H7 (cell line): ENCODE data around the gene SORCS1. TPM values are rescaled to one million over a fixed set of nuclear protein-coding genes. Genes with fewer than 3 reads are reported as not detected.
A peak's percentile ranks its signal among the peaks of the same experiment; 100 is the strongest.

Experiments
- DNase-seq: peaks from one replicate; pipeline ENCODE4 v3.0.0; 2012
- H3K27me3 ChIP-seq: 2 replicates; pipeline ENCODE4 v1.6.0; 2011; ENCODE audit warnings: mild to moderate bottlenecking, low read length; ENCODE audit not compliant: control insufficient read depth, insufficient read depth
- H3K36me3 ChIP-seq: replicated peaks from 2 replicates; pipeline ENCODE4 v1.5.1; 2011; ENCODE audit warnings: low read length; ENCODE audit not compliant: control insufficient read depth, insufficient read depth
- H3K4me3 ChIP-seq: 2 replicates; pipeline ENCODE4 v1.5.1; 2011; ENCODE audit warnings: low read depth, mild to moderate bottlenecking, control low read depth, low read length, moderate library complexity; ENCODE audit not compliant: insufficient read depth
- total RNA-seq: library from RNA; depleted of rRNA; stranded (reverse); fragments of >200 nt; shearing (Covaris generic); gene quantifications from 2 replicates; pipeline ENCODE4 v1.2.3, GENCODE V29; 2014

SORCS1 gene
- total RNA-seq, 1 experiment from 2014 or later, result 1.3 TPM

GRCh38 chr10:106566873-106567272, 597.6 kb downstream of the SORCS1 start:
- no peaks in the 10 kb centered on the region for H3K36me3 ChIP-seq
- DNase-seq, result no peak
- no peaks in the 10 kb centered on the region for H3K27me3 ChIP-seq
- no peak overlapping the region for H3K4me3 ChIP-seq

DNA sequence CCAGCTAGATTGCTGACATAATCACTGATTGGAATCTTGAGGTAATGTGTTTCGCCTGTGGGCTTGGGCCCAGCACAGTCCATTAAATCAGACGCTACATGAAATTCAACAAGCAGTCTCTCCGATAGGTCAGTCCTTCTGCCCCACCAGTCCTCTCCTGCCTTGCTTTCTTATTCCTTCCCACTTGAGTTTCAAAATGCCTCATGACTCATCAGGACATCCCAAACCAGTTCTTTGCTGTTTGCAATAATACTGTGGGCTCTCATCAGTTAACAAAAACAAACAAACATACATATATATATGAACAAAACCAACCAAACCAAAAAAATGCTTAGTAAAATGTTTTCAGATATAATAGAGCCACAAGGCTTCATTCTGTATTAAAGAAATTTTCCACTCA, 599.0 kb downstream of the SORCS1 start:
- Histone ChIP-seq H3K27me3 (no peaks in the 10 kb centered on the region), H3K36me3 (no peaks in the 10 kb centered on the region), H3K4me3 (no peak overlapping the region)
- DNase-seq, result no peak

GRCh38 chr10:106563384-106563783, 601.1 kb downstream of the SORCS1 start:
- DNase-seq, result no peak
- Histone ChIP-seq H3K4me3 (no peak overlapping the region), H3K27me3 (no peaks in the 10 kb centered on the region), H3K36me3 (no peaks in the 10 kb centered on the region)

DNA sequence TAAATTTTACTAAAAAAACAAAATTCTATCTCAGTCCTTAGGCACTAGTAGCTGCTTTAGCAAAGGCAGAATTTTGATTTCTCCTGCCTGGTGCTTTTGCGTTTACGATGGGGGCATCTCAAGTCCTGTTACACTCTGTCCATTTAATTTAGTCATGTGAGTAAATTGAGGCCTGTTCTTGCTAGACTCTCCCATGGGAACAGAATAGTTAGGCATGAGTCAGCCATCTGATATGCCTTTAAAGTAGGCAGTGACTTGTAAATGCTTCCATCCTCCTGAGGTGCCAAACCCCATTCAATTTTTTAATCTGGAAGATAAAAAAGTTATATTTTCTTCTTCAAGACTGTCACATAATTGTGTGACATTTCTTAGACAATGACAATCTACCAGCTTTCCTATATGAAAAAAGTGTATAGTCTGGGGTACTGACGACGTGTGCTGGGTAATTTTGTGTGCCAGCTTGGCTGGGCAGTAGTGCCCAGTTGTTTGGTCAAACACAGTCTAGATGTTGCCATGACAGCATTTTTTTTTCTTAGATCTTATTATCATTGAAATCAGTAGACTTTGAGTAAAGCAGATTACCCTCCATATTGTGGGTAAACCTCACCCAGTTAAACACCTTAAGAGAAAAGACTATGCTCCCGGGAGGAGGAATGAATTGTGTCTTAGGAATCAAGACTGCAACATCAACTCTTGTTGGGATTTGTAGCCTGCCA, 603.4 kb downstream of the SORCS1 start:
- DNase-seq, result no peak

GRCh38 chr10:106559442-106559841, 605.1 kb downstream of the SORCS1 start:
- H3K36me3 ChIP-seq, result no peaks in the 10 kb centered on the region
- no peak overlapping the region for H3K4me3 ChIP-seq
- no peak for DNase-seq
- H3K27me3 ChIP-seq, result no peaks in the 10 kb centered on the region

More for the DNA sequence above, 603.4 kb downstream of the SORCS1 start:
- Histone ChIP-seq H3K27me3 (no peaks in the 10 kb centered on the region), H3K36me3 (no peaks in the 10 kb centered on the region), H3K4me3 (no peak overlapping the region)

DNA sequence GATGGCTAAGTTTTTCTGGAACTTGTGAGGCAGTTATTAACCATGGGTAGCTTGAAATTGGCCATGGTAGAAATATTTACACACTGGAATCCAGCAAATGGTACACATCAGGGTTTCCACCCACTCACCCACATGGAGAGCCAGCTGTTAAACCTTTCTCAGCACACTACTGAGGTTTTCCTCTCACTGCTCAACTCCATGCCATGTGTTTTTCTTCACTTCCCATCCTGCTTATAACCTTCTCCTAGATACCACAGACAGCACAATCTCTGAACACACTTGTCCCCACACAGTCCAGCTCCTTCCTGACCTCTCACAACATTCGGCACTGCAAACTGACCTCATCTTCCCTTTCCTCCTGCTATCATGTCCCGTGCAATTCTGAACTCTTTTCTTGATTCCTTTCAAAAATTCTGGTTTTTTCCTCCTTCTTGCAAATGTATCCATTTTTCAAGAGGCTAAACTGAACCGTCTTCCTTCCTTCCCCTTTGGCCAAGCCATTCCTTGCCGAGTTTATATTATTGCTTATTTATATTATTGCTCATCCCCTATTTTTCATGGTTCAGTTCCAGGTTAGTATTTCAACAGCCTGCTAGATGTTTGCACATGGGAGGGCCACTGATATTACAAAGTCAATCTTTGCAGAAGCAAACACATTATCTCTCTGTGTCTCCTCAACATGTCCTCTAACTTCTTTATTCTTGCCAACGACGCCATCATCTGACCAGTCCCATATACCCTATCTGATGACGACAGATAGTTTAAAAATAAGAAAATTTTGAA, 606.4 kb downstream of the SORCS1 start:
- Histone ChIP-seq H3K27me3 (no peaks in the 10 kb centered on the region), H3K4me3 (no peak overlapping the region), H3K36me3 (no peaks in the 10 kb centered on the region)
- no peak for DNase-seq

DNA sequence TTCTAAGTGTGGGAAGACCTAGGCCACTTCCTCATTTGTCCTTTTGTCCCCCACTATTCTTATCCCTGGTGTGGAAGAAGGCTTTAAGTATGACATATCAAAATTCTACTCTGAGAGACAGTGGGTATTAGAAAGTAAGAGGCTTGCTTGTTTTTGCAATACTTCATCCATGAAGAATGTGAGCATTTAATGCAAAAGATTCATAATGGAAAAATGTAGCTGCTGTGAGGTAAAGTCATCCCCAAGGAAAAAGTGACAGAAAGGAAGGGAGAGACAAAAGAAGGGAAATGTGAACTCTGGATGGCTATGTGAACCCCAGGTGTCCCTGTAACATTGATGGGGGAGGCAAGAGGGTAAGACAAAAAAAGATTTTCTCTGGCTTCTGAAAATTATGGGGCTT, 607.5 kb downstream of the SORCS1 start:
- no peaks in the 10 kb centered on the region for H3K27me3 ChIP-seq
- no peak for DNase-seq
- H3K4me3 ChIP-seq, result no peak overlapping the region
- no peaks in the 10 kb centered on the region for H3K36me3 ChIP-seq

DNA sequence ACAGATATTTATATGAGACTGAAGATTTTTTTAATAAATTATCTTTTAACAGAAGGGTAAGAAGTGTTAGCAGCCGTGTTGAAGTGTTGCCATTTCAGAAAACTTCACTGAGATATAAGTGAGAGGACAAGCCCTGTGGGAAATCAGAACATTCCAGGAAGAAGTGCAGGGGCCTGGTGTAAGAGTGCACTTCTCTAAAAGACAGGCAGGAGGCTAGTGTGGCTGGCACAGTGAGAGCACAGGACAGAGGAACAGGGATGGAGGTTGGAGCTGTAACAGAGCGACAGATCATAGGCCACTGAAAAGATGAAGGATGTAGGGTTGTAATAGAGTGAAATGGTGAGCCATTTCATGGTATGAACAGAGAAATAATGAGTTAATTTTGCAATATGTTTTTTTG, 608.9 kb downstream of the SORCS1 start:
- no peaks in the 10 kb centered on the region for H3K36me3 ChIP-seq
- peak; percentile 14 for DNase-seq
- no peaks in the 10 kb centered on the region for H3K27me3 ChIP-seq
- H3K4me3 ChIP-seq, result no peak overlapping the region

- Histone ChIP-seq H3K27me3 (no peaks in the 10 kb centered on the region; the same call in 1 of the 2 replicates), H3K4me3 (no peak overlapping the region), H3K36me3 (no peaks in the 10 kb centered on the region)
- DNase-seq, result no peak
Observed at GRCh38 chr10:106551501-106552062, 612.9 kb downstream of the SORCS1 start.

- no peaks in the 10 kb centered on the region for H3K36me3 ChIP-seq
- no peak for DNase-seq
- no peak overlapping the region for H3K4me3 ChIP-seq
- no peaks in the 10 kb centered on the region; the same call in 1 of the 2 replicates for H3K27me3 ChIP-seq
Observed at GRCh38 chr10:106548832-106549231, 615.7 kb downstream of the SORCS1 start.

GRCh38 chr10:106547047-106547635, 617.4 kb downstream of the SORCS1 start:
- no peaks in the 10 kb centered on the region for H3K36me3 ChIP-seq
- DNase-seq, result no peak
- no peak overlapping the region for H3K4me3 ChIP-seq
- H3K27me3 ChIP-seq, result no peaks in the 10 kb centered on the region; the same call in 1 of the 2 replicates

GRCh38 chr10:106542461-106542860, 622.0 kb downstream of the SORCS1 start:
- DNase-seq, result no peak
- peaks cover 16% of the 10 kb centered on the region for H3K27me3 ChIP-seq
- H3K36me3 ChIP-seq, result no peaks in the 10 kb centered on the region
- H3K4me3 ChIP-seq, result no peak overlapping the region

DNA sequence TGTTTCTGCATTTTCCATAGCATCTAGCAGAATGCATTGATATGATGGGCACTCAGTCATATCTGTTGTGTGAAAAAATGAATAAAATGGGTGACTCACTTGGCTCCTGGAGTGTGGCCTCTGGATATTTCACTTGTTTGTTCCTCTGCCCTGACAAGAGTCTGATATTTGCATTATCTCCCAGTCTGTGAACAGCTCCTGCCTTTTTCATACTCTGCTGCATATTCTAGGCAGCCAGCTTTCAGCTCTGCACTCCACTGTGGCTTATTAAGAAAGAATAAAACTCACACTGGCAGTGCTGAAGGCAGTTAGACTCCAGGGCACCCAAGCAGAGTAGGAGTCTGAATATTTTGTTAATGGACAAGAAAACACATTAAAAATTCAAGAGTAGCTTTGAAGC, 623.9 kb downstream of the SORCS1 start:
- Histone ChIP-seq H3K4me3 (no peak overlapping the region), H3K27me3 (peaks cover 34% of the 10 kb centered on the region), H3K36me3 (no peaks in the 10 kb centered on the region)
- DNase-seq, result no peak

- Histone ChIP-seq H3K36me3 (no peaks in the 10 kb centered on the region), H3K4me3 (no peak overlapping the region), H3K27me3 (peaks cover 55% of the 10 kb centered on the region)
- DNase-seq, result no peak
Observed at GRCh38 chr10:106537866-106538265, 626.6 kb downstream of the SORCS1 start.
